Stimulated activated memory B cell treated with anti-CD40 and anti-IgM and Interleukin-4, amounts not matched to agents 10 μg/mL and 1 μg/mL and 100 μg/mL, for 72 hours (primary cell): ENCODE results near the gene SLC25A10.
A peak's percentile ranks its signal among the peaks of the same experiment; 100 is the strongest.

Experiments
- ATAC-seq: fragments of 150-1000 bp; cut with Tn5 transposase; 2 replicates; pipeline ENCODE4 v1.10.0; 2021
- H3K27ac Mint-ChIP-seq: one replicate; pipeline ENCODE4 v1.8.0; 2022; ENCODE audit warnings: mild to moderate bottlenecking, mixed read lengths
- H3K27me3 Mint-ChIP-seq: one replicate; pipeline ENCODE4 v1.8.0; 2022; ENCODE audit warnings: mixed read lengths
- H3K36me3 Mint-ChIP-seq: one replicate; pipeline ENCODE4 v1.8.0; 2022; ENCODE audit warnings: mixed read lengths
- H3K4me1 Mint-ChIP-seq: one replicate; pipeline ENCODE4 v1.8.0; 2022; ENCODE audit warnings: mixed read lengths
- H3K4me3 Mint-ChIP-seq: one replicate; pipeline ENCODE4 v1.8.0; 2022; ENCODE audit warnings: mild to moderate bottlenecking, moderate library complexity, mixed read lengths
- H3K9me3 Mint-ChIP-seq: one replicate; pipeline ENCODE4 v1.8.0; 2022; ENCODE audit warnings: mixed read lengths

SLC25A10 gene

GRCh38 chr17:81719410-81720266 lies 7.6 kb downstream of the SLC25A10 start:
- H3K36me3 Mint-ChIP-seq, result peaks cover 8% of the 10 kb centered on the region
- no peaks in the 10 kb centered on the region for H3K9me3 Mint-ChIP-seq
- no peak overlapping the region for H3K27ac Mint-ChIP-seq
- no peak for ATAC-seq
- no peaks in the 10 kb centered on the region for H3K4me1 Mint-ChIP-seq
- peaks cover 15% of the 10 kb centered on the region for H3K27me3 Mint-ChIP-seq
- no peak overlapping the region for H3K4me3 Mint-ChIP-seq

GRCh38 chr17:81720267-81721071 lies 8.4 kb downstream of the SLC25A10 start:
- ATAC-seq, result no peak
- Mint-ChIP-seq H3K27me3 (peaks cover 15% of the 10 kb centered on the region), H3K36me3 (peaks cover 8% of the 10 kb centered on the region), H3K27ac (no peak overlapping the region), H3K9me3 (no peaks in the 10 kb centered on the region), H3K4me3 (no peak overlapping the region), H3K4me1 (no peaks in the 10 kb centered on the region)

GRCh38 chr17:81722184-81723120 lies 10.4 kb downstream of the SLC25A10 start:
- Mint-ChIP-seq H3K4me3 (no peak overlapping the region), H3K36me3 (peaks cover 8% of the 10 kb centered on the region), H3K27me3 (peaks cover 30% of the 10 kb centered on the region), H3K9me3 (no peaks in the 10 kb centered on the region), H3K27ac (no peak overlapping the region), H3K4me1 (no peaks in the 10 kb centered on the region)
- no peak for ATAC-seq

DNA sequence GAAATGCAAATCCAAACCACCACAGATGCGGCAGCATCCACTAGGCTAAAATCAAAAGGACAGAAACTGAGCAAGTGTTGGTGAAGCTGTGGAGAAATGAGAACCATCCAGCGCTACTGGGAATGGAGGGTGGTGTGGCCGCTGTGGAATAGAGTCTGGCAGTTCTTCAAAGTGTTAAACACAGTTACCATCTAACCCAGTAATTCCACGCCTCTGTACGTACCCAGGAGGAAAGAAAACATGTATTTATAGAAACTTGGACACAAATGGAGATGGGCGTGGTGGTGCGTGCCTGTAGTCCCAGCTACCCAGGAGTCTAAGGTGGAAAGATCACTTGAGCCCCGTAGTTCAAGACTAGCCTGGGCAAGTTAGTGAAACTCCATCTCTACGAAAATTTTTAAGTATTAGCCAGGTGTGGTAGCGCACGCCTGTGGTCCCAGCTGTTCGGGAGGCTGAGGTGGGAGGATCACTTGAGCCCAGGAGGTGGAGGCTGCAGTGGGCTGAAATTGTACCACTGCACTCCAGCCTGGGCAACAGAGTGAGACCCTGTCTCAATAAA lies 11.6 kb downstream of the SLC25A10 start:
- H3K27ac Mint-ChIP-seq, result no peak overlapping the region
- peaks cover 37% of the 10 kb centered on the region for H3K27me3 Mint-ChIP-seq
- no peak overlapping the region for H3K4me3 Mint-ChIP-seq
- H3K36me3 Mint-ChIP-seq, result peaks cover 8% of the 10 kb centered on the region
- H3K9me3 Mint-ChIP-seq, result no peaks in the 10 kb centered on the region
- H3K4me1 Mint-ChIP-seq, result no peaks in the 10 kb centered on the region
- ATAC-seq, result no peak

DNA sequence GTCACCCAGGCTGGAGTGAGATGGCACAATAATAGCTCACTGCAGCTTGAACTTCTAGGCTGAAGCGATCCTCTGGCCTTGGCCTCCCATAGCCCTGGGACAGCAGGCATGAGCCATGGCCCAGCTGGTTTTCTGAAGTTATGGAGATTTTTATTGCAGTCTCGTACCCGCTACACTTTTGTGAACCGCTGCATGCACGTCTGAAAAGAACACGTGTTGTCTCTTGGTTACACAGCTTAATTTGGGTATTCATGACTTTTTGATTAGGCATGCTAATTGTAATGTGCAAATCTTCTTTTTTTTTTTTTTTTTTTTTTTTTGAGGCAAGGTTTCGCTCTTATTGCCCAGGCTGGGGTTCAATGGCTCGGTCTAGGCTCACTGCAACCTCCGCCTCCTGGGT lies 13.4 kb downstream of the SLC25A10 start:
- no peaks in the 10 kb centered on the region for H3K36me3 Mint-ChIP-seq
- H3K4me1 Mint-ChIP-seq, result no peaks in the 10 kb centered on the region
- no peak for ATAC-seq
- H3K27ac Mint-ChIP-seq, result no peak overlapping the region
- no peaks in the 10 kb centered on the region for H3K9me3 Mint-ChIP-seq
- peaks cover 46% of the 10 kb centered on the region for H3K27me3 Mint-ChIP-seq
- H3K4me3 Mint-ChIP-seq, result no peak overlapping the region

DNA sequence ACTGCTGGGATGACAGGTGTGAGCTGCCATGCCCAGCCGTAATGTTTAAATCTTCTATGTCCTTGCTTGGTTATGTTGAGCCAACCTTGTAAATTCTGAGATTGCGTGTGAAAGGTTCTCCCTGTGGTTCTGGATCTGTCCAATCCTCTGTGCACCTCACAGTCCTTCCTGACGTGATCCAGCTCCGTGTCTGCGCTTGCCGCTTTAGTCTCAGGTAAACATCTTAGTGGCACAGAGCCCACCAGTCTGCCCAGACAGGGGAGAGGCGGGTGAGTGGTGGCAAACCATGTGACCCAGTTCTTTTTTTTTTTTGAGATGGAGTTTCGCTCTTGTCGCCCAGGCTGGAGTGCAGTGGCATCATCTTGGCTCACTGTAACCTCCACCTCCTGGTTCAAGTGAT lies 13.9 kb downstream of the SLC25A10 start:
- ATAC-seq, result no peak
- peaks cover 52% of the 10 kb centered on the region for H3K27me3 Mint-ChIP-seq
- no peaks in the 10 kb centered on the region for H3K36me3 Mint-ChIP-seq
- H3K4me1 Mint-ChIP-seq, result no peaks in the 10 kb centered on the region
- H3K9me3 Mint-ChIP-seq, result no peaks in the 10 kb centered on the region
- no peak overlapping the region for H3K4me3 Mint-ChIP-seq
- no peak overlapping the region for H3K27ac Mint-ChIP-seq

GRCh38 chr17:81727324-81728031 lies 15.4 kb downstream of the SLC25A10 start:
- H3K9me3 Mint-ChIP-seq, result no peaks in the 10 kb centered on the region
- peaks cover 67% of the 10 kb centered on the region for H3K27me3 Mint-ChIP-seq
- no peak overlapping the region for H3K4me3 Mint-ChIP-seq
- H3K27ac Mint-ChIP-seq, result no peak overlapping the region
- no peaks in the 10 kb centered on the region for H3K4me1 Mint-ChIP-seq
- ATAC-seq, result no peak
- no peaks in the 10 kb centered on the region for H3K36me3 Mint-ChIP-seq

GRCh38 chr17:81733507-81734404 lies 21.7 kb downstream of the SLC25A10 start:
- Mint-ChIP-seq H3K9me3 (no peaks in the 10 kb centered on the region), H3K27ac (no peak overlapping the region)

DNA sequence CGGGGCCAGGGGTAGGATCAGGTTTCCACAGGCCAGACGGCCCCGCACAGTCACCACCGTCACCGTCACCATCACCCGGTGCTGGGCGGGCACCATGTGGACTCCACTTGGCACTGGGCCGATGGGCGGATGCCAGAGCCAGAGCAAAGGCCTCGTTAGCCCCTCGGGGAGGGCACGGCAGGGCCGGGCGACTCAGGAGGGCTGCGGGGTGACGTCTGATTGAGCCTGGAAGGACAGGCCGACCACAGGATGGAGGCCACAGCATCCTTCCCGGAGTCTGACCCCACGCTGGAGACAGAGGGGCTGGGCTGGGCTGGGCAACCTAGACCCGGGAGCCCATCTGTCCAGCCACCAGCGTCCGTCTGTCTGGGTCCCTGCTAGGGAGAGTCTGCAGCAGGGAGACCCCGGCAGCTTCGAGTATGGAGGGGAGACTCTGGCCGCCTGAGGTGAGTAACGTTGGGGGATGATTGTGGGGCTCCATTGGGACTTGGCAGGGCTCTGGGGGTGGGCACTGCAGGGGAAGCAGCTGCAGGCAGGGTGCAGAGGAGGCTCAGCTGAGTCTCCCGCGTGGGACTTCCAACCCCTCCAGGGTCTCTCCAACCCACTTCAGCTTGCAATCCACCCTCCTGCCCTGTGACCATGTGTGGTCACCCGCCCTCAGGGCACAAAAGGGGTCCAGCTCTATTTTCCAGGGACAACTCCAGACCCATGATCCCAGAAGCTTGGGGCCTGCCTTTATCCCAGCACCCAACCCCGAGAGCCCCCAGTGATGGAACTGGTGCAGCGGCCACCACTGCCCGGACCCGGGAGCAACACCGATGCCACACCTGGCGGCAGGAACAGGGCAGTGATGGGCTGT lies 22.6 kb downstream of the SLC25A10 start:
- Mint-ChIP-seq H3K9me3 (no peaks in the 10 kb centered on the region), H3K27ac (peak overlapping the region; percentile 67), H3K36me3 (no peaks in the 10 kb centered on the region), H3K4me1 (peaks cover 26% of the 10 kb centered on the region), H3K27me3 (peaks cover 69% of the 10 kb centered on the region), H3K4me3 (no peak overlapping the region)
- no peak for ATAC-seq

More at GRCh38 chr17:81733507-81734404, 21.7 kb downstream of the SLC25A10 start:
- H3K36me3 Mint-ChIP-seq, result no peaks in the 10 kb centered on the region
- H3K4me1 Mint-ChIP-seq, result peaks cover 26% of the 10 kb centered on the region
- peaks cover 62% of the 10 kb centered on the region for H3K27me3 Mint-ChIP-seq
- peak; percentile 68 for ATAC-seq
- H3K4me3 Mint-ChIP-seq, result no peak overlapping the region

GRCh38 chr17:81735264-81736102 lies 23.4 kb downstream of the SLC25A10 start:
- peaks cover 63% of the 10 kb centered on the region for H3K27me3 Mint-ChIP-seq
- no peaks in the 10 kb centered on the region for H3K36me3 Mint-ChIP-seq
- H3K4me1 Mint-ChIP-seq, result peaks cover 26% of the 10 kb centered on the region
- ATAC-seq, result peak; percentile 88
- H3K27ac Mint-ChIP-seq, result peak overlapping the region; percentile 67
- no peaks in the 10 kb centered on the region for H3K9me3 Mint-ChIP-seq
- H3K4me3 Mint-ChIP-seq, result peak overlapping the region; percentile 73

- ATAC-seq, result no peak
- Mint-ChIP-seq H3K9me3 (no peaks in the 10 kb centered on the region), H3K4me1 (peaks cover 26% of the 10 kb centered on the region), H3K27me3 (peaks cover 55% of the 10 kb centered on the region), H3K27ac (peak overlapping the region; percentile 32), H3K4me3 (no peak overlapping the region), H3K36me3 (no peaks in the 10 kb centered on the region)
These were observed 26.1 kb downstream of the SLC25A10 start for GRCh38 chr17:81737947-81738800.
